Uterus (tissue), 2 donors: Measurements from ENCODE around the gene DNAJB1.

Experiments
- POLR2A ChIP-seq, 2 donors: fragments of 450-650 bp; IDR thresholded peaks; one replicate each; pipeline ENCODE4 v1.6.1; 2016; ENCODE audit warnings: antibody characterized with exemption in 2 of 2, mild to moderate bottlenecking in 1 of 2, moderate library complexity in 1 of 2
- TF ChIP-seq, protein P1 (sequence below), 4 experiments: fragments of 200-600 bp in 2 of 4; fragments of 450-650 bp in 2 of 4; sonication (generic) in 2 of 4; IDR thresholded peaks; one replicate each; pipeline ENCODE4 v1.5.1; 2016 to 2019; ENCODE audit warnings: antibody characterized with exemption in 4 of 4, mild to moderate bottlenecking in 2 of 4, moderate library complexity in 1 of 4

DNA sequence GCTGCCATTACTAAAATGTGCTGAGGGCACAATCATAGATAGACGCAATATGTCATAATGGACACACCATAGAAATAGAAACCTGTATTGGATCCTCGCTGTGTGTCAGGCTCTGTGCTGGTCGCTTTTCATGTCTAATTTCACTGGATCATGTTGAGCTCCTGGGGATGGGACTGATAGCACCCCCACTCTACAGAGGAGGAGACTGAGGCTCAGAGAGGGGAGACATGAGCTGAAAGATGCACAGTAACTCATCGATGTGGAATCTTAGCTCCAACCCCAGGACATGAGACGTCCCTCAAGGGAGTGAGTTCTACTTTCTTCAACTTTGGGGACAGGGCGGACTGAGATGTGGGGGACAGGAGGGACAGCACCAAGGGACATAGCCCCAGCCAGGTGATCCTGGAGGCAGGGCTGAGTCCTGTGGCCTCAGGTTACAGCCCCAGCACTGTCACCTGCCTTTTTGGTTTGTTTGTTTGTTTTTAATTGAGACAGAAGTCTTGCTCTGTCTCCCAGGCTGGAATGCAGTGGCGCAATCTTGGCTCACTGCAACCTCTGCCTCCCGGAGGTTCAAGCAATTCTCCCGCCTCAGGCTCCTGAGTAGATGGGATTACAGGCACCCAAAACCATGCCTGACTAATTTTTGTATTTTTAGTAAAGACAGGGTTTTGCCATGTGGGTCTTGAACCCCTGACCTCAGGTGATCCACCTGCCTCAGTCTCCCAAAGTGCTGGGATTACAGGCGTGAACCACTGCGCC is 15.7 kb downstream of the DNAJB1 start:
- TF ChIP-seq, protein P1, sequence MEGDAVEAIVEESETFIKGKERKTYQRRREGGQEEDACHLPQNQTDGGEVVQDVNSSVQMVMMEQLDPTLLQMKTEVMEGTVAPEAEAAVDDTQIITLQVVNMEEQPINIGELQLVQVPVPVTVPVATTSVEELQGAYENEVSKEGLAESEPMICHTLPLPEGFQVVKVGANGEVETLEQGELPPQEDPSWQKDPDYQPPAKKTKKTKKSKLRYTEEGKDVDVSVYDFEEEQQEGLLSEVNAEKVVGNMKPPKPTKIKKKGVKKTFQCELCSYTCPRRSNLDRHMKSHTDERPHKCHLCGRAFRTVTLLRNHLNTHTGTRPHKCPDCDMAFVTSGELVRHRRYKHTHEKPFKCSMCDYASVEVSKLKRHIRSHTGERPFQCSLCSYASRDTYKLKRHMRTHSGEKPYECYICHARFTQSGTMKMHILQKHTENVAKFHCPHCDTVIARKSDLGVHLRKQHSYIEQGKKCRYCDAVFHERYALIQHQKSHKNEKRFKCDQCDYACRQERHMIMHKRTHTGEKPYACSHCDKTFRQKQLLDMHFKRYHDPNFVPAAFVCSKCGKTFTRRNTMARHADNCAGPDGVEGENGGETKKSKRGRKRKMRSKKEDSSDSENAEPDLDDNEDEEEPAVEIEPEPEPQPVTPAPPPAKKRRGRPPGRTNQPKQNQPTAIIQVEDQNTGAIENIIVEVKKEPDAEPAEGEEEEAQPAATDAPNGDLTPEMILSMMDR (IDR thresholded peaks at IDR 0.05), result no peak
- TF ChIP-seq POLR2A (IDR thresholded peaks at IDR 0.05), result no peak
